GM12878 (cell line): ENCODE results near the gene BEST2. TPM values are rescaled to one million over a fixed set of nuclear protein-coding genes. Genes with fewer than 3 reads are reported as not detected.

Experiments
- BHLHE40 ChIP-seq, 2 experiments: fragments of 450-650 bp in 1 of 2; IDR thresholded peaks; 2 replicates each; pipeline ENCODE4 v1.6.1; 2011 to 2017; ENCODE audit warnings: low read depth in 2 of 2, borderline replicate concordance in 1 of 2, improper control_type of control experiment in 1 of 2, low read length in 1 of 2, mild to moderate bottlenecking in 1 of 2
- FOXM1 ChIP-seq: IDR thresholded peaks from 2 replicates; pipeline ENCODE4 v1.6.1; 2012; ENCODE audit warnings: low read depth, mild to moderate bottlenecking, inconsistent platforms, low read length, moderate library complexity
- LARP7 ChIP-seq: fragments of 450-650 bp; IDR thresholded peaks from 2 replicates; pipeline ENCODE4 v1.6.1; 2017; ENCODE audit warnings: mild to moderate bottlenecking
- MEF2A ChIP-seq: IDR thresholded peaks from 2 replicates; pipeline ENCODE4 v1.6.1; 2011; ENCODE audit warnings: low read depth, mild to moderate bottlenecking, low read length, moderate library complexity; ENCODE audit not compliant: insufficient read depth
- POLR2AphosphoS5 ChIP-seq: IDR thresholded peaks from 2 replicates; pipeline ENCODE4 v1.6.1; 2011; ENCODE audit warnings: mild to moderate bottlenecking, low read length, inconsistent platforms
- RAD51 ChIP-seq: fragments of 450-650 bp; IDR thresholded peaks from 2 replicates; pipeline ENCODE4 v1.6.1; 2016; ENCODE audit warnings: moderate library complexity, mild to moderate bottlenecking, inconsistent platforms
- RELA ChIP-seq: fragments of 450-650 bp; IDR thresholded peaks from 2 replicates; pipeline ENCODE4 v1.8.0; 2014; ENCODE audit warnings: borderline replicate concordance; ENCODE audit not compliant: partially characterized antibody
- SIX5 ChIP-seq: IDR thresholded peaks from 2 replicates; pipeline ENCODE4 v1.6.1; 2011; ENCODE audit warnings: mild to moderate bottlenecking, low read depth, low read length, moderate library complexity; ENCODE audit not compliant: severe bottlenecking
- TARDBP ChIP-seq: IDR thresholded peaks from 2 replicates; pipeline ENCODE4 v1.6.1; 2016; ENCODE audit warnings: borderline replicate concordance
- WRNIP1 ChIP-seq: IDR thresholded peaks from 2 replicates; pipeline ENCODE4 v1.6.1; 2011; ENCODE audit warnings: low read depth, low read length, improper control_type of control experiment, borderline replicate concordance
- ZNF217 ChIP-seq: fragments of 450-650 bp; IDR thresholded peaks from 2 replicates; pipeline ENCODE4 v1.6.1; 2017; ENCODE audit warnings: antibody characterized with exemption, mild to moderate bottlenecking
- polyA plus RNA-seq, 11 experiments: library from polyadenylated mRNA; depleted of rRNA in 4 of 11; unstranded in 6 of 11; stranded (reverse) in 5 of 11; fragments of >200 nt; fragmentation: Nextera tagmentation in 4 of 11; fragmentation: Illumina TruSeq in 1 of 11; extraction: Ambion mirVana in 4 of 11; extraction: Trizol in 1 of 11; gene quantifications; 1 replicate in 1 of 11; 2 replicates in 10 of 11; pipeline versions ENCODE4 v1.2.1 to v1.2.3, GENCODE V29; 2011 to 2016; ENCODE audit warnings: inconsistent platforms in 2 of 11, missing spikeins in 2 of 11, low read depth in 1 of 11
- total RNA-seq, 4 experiments: library from RNA; depleted of rRNA in 3 of 4; stranded (reverse); fragments of >200 nt in 3 of 4; fragmentation: Illumina TruSeq in 1 of 4; extraction: Trizol in 1 of 4; gene quantifications; 2 replicates each; pipeline versions ENCODE4 v1.2.1 to v1.2.3, GENCODE V29; 2013 to 2021
- TF ChIP-seq, protein P1 (sequence below): IDR thresholded peaks from 2 replicates; pipeline ENCODE4 v1.6.1; 2012; ENCODE audit warnings: low read depth, low read length, improper control_type of control experiment
- TF ChIP-seq, protein P2 (sequence below): IDR thresholded peaks from 2 replicates; pipeline ENCODE4 v1.6.1; 2011; ENCODE audit warnings: borderline replicate concordance, low read depth, mild to moderate bottlenecking, moderate library complexity, mixed read lengths, low read length; ENCODE audit not compliant: insufficient read depth; ENCODE audit errors: extremely low read length
- TF ChIP-seq, protein P3 (sequence below): fragments of 450-650 bp; IDR thresholded peaks from 2 replicates; pipeline ENCODE4 v1.6.1; 2018; ENCODE audit warnings: mild to moderate bottlenecking, low read depth, moderate library complexity; ENCODE audit not compliant: partially characterized antibody
- TF ChIP-seq, protein P4 (sequence below): fragments of 450-650 bp; IDR thresholded peaks from 2 replicates; pipeline ENCODE4 v1.6.1; 2017; ENCODE audit warnings: mild to moderate bottlenecking, moderate library complexity
- TF ChIP-seq, protein P5 (sequence below): fragments of 450-650 bp; formaldehyde crosslinking; IDR thresholded peaks from 2 replicates; pipeline ENCODE4 v1.4.0; 2022; ENCODE audit warnings: mild to moderate bottlenecking, moderate library complexity

BEST2 gene
- total and polyA plus RNA-seq, 10 of the 15 experiments (the other 5 are each of a cell fraction or from before 2014, with no cell fraction given), result not detected

DNA sequence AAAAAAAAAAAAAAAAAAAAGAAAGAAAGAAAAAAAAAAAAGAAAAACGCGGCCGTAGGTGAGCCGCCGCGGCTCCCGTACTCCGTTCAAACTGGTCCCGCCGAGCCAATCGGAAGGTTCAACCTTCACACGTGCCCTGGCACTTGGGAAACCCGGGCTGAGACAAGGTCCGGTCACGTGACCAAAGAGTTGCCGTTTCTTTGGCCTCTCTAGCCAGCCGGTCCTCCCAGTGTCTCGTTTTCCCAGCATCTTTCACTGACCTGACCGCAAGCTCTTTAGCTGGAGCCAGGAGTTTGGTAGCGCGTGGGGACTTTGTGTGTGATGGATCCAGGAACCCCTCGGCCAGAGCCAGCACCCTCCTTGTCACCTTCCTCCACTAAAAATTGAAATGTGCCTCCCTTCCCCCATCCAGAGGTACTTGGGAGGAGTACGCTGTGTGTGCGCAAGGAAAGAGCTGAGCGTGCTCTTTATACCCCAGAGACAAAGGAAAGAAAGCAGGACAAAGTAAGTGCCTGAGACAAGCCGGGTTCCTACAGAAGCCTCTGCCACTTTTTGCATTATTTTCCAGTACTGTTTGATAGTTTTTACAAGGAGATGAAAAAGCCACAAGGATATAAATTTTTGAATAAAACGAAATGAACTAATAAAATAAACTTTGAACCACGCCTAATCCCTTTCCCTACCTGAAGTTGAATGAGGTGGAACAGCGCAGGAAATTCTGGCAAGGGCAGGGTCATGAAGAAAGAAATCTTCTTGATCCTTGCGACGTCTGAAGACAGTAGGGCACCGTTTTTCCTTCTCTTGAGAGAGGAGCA is 28.8 kb upstream of the BEST2 start (continued):
- 0 out of 2 replicates have a peak, but pooled peaks have one; percentile 23 for TF ChIP-seq TARDBP
- no peak for TF ChIP-seq ZNF217
- TF ChIP-seq, protein P1, sequence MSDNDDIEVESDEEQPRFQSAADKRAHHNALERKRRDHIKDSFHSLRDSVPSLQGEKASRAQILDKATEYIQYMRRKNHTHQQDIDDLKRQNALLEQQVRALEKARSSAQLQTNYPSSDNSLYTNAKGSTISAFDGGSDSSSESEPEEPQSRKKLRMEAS, result peak; percentile 93
- 0 out of 2 replicates have a peak, but pooled peaks have one; percentile 22 for TF ChIP-seq FOXM1
- TF ChIP-seq, protein P2, sequence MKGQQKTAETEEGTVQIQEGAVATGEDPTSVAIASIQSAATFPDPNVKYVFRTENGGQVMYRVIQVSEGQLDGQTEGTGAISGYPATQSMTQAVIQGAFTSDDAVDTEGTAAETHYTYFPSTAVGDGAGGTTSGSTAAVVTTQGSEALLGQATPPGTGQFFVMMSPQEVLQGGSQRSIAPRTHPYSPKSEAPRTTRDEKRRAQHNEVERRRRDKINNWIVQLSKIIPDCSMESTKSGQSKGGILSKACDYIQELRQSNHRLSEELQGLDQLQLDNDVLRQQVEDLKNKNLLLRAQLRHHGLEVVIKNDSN, result peak; percentile 98
- no peak for TF ChIP-seq POLR2AphosphoS5
- peak; percentile 100 for TF ChIP-seq RAD51
- peak; percentile 51 for TF ChIP-seq SIX5
- peak; percentile 13; the same call in 1 of the 2 replicates for TF ChIP-seq LARP7
- peak; percentile 97 to 100 for TF ChIP-seq BHLHE40 (IDR thresholded peaks at IDR 0.05; ENCODE audit: borderline replicate concordance in 1 of 2, low read depth in 2 of 2, low read length in 1 of 2)
- TF ChIP-seq, protein P3, sequence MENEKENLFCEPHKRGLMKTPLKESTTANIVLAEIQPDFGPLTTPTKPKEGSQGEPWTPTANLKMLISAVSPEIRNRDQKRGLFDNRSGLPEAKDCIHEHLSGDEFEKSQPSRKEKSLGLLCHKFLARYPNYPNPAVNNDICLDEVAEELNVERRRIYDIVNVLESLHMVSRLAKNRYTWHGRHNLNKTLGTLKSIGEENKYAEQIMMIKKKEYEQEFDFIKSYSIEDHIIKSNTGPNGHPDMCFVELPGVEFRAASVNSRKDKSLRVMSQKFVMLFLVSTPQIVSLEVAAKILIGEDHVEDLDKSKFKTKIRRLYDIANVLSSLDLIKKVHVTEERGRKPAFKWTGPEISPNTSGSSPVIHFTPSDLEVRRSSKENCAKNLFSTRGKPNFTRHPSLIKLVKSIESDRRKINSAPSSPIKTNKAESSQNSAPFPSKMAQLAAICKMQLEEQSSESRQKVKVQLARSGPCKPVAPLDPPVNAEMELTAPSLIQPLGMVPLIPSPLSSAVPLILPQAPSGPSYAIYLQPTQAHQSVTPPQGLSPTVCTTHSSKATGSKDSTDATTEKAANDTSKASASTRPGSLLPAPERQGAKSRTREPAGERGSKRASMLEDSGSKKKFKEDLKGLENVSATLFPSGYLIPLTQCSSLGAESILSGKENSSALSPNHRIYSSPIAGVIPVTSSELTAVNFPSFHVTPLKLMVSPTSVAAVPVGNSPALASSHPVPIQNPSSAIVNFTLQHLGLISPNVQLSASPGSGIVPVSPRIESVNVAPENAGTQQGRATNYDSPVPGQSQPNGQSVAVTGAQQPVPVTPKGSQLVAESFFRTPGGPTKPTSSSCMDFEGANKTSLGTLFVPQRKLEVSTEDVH, result peak; percentile 56
- TF ChIP-seq MEF2A, result 0 out of 2 replicates have a peak, but pooled peaks have one; percentile 10
- TF ChIP-seq, protein P4, sequence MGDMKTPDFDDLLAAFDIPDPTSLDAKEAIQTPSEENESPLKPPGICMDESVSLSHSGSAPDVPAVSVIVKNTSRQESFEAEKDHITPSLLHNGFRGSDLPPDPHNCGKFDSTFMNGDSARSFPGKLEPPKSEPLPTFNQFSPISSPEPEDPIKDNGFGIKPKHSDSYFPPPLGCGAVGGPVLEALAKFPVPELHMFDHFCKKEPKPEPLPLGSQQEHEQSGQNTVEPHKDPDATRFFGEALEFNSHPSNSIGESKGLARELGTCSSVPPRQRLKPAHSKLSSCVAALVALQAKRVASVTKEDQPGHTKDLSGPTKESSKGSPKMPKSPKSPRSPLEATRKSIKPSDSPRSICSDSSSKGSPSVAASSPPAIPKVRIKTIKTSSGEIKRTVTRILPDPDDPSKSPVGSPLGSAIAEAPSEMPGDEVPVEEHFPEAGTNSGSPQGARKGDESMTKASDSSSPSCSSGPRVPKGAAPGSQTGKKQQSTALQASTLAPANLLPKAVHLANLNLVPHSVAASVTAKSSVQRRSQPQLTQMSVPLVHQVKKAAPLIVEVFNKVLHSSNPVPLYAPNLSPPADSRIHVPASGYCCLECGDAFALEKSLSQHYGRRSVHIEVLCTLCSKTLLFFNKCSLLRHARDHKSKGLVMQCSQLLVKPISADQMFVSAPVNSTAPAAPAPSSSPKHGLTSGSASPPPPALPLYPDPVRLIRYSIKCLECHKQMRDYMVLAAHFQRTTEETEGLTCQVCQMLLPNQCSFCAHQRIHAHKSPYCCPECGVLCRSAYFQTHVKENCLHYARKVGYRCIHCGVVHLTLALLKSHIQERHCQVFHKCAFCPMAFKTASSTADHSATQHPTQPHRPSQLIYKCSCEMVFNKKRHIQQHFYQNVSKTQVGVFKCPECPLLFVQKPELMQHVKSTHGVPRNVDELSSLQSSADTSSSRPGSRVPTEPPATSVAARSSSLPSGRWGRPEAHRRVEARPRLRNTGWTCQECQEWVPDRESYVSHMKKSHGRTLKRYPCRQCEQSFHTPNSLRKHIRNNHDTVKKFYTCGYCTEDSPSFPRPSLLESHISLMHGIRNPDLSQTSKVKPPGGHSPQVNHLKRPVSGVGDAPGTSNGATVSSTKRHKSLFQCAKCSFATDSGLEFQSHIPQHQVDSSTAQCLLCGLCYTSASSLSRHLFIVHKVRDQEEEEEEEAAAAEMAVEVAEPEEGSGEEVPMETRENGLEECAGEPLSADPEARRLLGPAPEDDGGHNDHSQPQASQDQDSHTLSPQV, result no peak
- TF ChIP-seq, protein P5, sequence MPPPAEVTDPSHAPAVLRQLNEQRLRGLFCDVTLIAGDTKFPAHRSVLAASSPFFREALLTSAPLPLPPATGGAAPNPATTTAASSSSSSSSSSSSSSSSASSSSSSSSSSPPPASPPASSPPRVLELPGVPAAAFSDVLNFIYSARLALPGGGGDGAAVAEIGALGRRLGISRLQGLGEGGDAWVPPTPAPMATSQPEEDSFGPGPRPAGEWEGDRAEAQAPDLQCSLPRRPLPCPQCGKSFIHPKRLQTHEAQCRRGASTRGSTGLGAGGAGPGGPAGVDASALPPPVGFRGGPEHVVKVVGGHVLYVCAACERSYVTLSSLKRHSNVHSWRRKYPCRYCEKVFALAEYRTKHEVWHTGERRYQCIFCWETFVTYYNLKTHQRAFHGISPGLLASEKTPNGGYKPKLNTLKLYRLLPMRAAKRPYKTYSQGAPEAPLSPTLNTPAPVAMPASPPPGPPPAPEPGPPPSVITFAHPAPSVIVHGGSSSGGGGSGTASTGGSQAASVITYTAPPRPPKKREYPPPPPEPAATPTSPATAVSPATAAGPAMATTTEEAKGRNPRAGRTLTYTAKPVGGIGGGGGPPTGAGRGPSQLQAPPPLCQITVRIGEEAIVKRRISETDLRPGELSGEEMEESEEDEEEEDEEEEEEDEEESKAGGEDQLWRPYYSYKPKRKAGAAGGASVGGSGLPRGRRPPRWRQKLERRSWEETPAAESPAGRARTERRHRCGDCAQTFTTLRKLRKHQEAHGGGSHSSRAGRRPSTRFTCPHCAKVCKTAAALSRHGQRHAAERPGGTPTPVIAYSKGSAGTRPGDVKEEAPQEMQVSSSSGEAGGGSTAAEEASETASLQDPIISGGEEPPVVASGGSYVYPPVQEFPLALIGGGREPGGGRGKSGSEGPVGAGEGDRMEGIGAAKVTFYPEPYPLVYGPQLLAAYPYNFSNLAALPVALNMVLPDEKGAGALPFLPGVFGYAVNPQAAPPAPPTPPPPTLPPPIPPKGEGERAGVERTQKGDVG, result peak; percentile 95
- TF ChIP-seq RELA, result peak; percentile 53
- TF ChIP-seq WRNIP1, result peak; percentile 82; the same call in 1 of the 2 replicates
